SU-DHL-6 (cell line): ENCODE data around the gene UBE2E2.

Source experiments
- H2AFZ ChIP-seq: fragments of 200-600 bp; sonication (generic); 2 replicates; pipeline ENCODE4 v1.6.1; 2014; ENCODE audit warnings: low read depth, mild to moderate bottlenecking, moderate library complexity, mixed read lengths, antibody characterized with exemption, low read length; ENCODE audit not compliant: severe bottlenecking
- H3F3A ChIP-seq: fragments of 200-600 bp; shearing (Covaris generic); 2 replicates; pipeline ENCODE4 v1.6.0; 2016; ENCODE audit warnings: antibody characterized with exemption, mild to moderate bottlenecking; ENCODE audit not compliant: insufficient read depth
- H3K27ac ChIP-seq: fragments of 200-600 bp; sonication (generic); 2 replicates; pipeline ENCODE4 v1.5.1; 2016; ENCODE audit warnings: low read depth, mild to moderate bottlenecking, low read length, moderate library complexity, mixed read lengths
- H3K27me3 ChIP-seq: fragments of 200-600 bp; sonication (generic), shearing (Covaris generic); 2 replicates; pipeline ENCODE4 v1.6.0; 2014; ENCODE audit warnings: mild to moderate bottlenecking, low read length
- H3K36me3 ChIP-seq: fragments of 200-600 bp; sonication (generic); 2 replicates; pipeline ENCODE4 v1.6.1; 2014; ENCODE audit warnings: mild to moderate bottlenecking, low read length, mixed read lengths
- H3K4me2 ChIP-seq: fragments of 300-600, 200-600 bp; shearing (Covaris generic), sonication (generic); 2 replicates; pipeline ENCODE4 v1.6.0; 2014; ENCODE audit warnings: low read length, low read depth, mild to moderate bottlenecking; ENCODE audit not compliant: poor library complexity, severe bottlenecking
- H3K4me3 ChIP-seq: fragments of 200-600 bp; sonication (generic); 2 replicates; pipeline ENCODE4 v1.5.1; 2014; ENCODE audit warnings: antibody characterized with exemption, low read length, mild to moderate bottlenecking, mixed read lengths; ENCODE audit not compliant: insufficient read depth, poor library complexity, severe bottlenecking
- H3K79me2 ChIP-seq: fragments of 200-600 bp; sonication (generic); 2 replicates; pipeline ENCODE4 v1.6.1; 2014; ENCODE audit warnings: mild to moderate bottlenecking, low read length, moderate library complexity; ENCODE audit not compliant: insufficient read depth
- H3K9ac ChIP-seq: fragments of 200-600 bp; sonication (generic); 2 replicates; pipeline ENCODE4 v1.7.0; 2014; ENCODE audit warnings: mild to moderate bottlenecking, low read length
- H3K9me2 ChIP-seq: fragments of 200-600 bp; sonication (generic); replicated peaks from 2 replicates; pipeline ENCODE4 v1.6.1; 2014; ENCODE audit warnings: low read length; ENCODE audit not compliant: insufficient read depth
- H3K9me3 ChIP-seq: fragments of 200-600 bp; sonication (generic); 2 replicates; pipeline ENCODE4 v1.6.1; 2014; ENCODE audit warnings: low read length, mixed read lengths; ENCODE audit not compliant: insufficient read depth
- H4K20me1 ChIP-seq: fragments of 200-600 bp; sonication (generic); 2 replicates; pipeline ENCODE4 v1.6.1; 2014; ENCODE audit warnings: low read depth, mild to moderate bottlenecking, antibody characterized with exemption, low read length, moderate library complexity, mixed read lengths
- CTCF ChIP-seq: fragments of 200-600 bp; sonication (generic); IDR thresholded peaks from one replicate; pipeline ENCODE4 v1.5.1; 2017; ENCODE audit warnings: antibody characterized with exemption, mild to moderate bottlenecking, low read length, moderate library complexity; ENCODE audit not compliant: insufficient read depth, poor library complexity, severe bottlenecking
- EZH2phosphoT487 ChIP-seq: fragments of 200-600 bp; sonication (generic), shearing (Covaris generic); conservative IDR thresholded peaks from 2 replicates; pipeline ENCODE4 v1.6.1; 2018; ENCODE audit warnings: mild to moderate bottlenecking, antibody characterized with exemption, low read length, moderate library complexity, mixed read lengths

Gene UBE2E2

GRCh38 chr3:23244324-23245041, 41.4 kb downstream of the UBE2E2 start:
- H2AFZ ChIP-seq: no peak overlapping the region
- H3K79me2 ChIP-seq: peaks cover 4% of the 10 kb centered on the region; the same call in 1 of the 2 replicates
- H3K36me3 ChIP-seq: no peaks in the 10 kb centered on the region
- H3F3A ChIP-seq: no peaks in the 10 kb centered on the region
- H4K20me1 ChIP-seq: peaks cover 36% of the 10 kb centered on the region; the same call in 1 of the 2 replicates
- no peaks in the 10 kb centered on the region for H3K27me3 ChIP-seq
- no peak for TF ChIP-seq EZH2phosphoT487
- TF ChIP-seq CTCF: no peak
- H3K27ac ChIP-seq: no peak overlapping the region
- no peaks in the 10 kb centered on the region for H3K9me3 ChIP-seq
- H3K9me2 ChIP-seq: no peaks in the 10 kb centered on the region
- no peak overlapping the region for H3K9ac ChIP-seq
- H3K4me2 ChIP-seq: no peak overlapping the region
- no peak overlapping the region for H3K4me3 ChIP-seq

GRCh38 chr3:23246651-23247050, 43.5 kb downstream of the UBE2E2 start:
- no peak overlapping the region for H2AFZ ChIP-seq
- H3K79me2 ChIP-seq: peaks cover 16% of the 10 kb centered on the region
- 0 out of 2 replicates have a peak, but pooled peaks cover 3% of the 10 kb centered on the region for H3F3A ChIP-seq
- no peak overlapping the region for H3K4me2 ChIP-seq
- H3K9ac ChIP-seq: no peak overlapping the region
- no peak for TF ChIP-seq CTCF
- no peak for TF ChIP-seq EZH2phosphoT487
- peaks cover 28% of the 10 kb centered on the region; the same call in 1 of the 2 replicates for H4K20me1 ChIP-seq
- no peaks in the 10 kb centered on the region for H3K27me3 ChIP-seq
- H3K9me3 ChIP-seq: no peaks in the 10 kb centered on the region
- no peaks in the 10 kb centered on the region for H3K9me2 ChIP-seq
- no peaks in the 10 kb centered on the region for H3K36me3 ChIP-seq
- H3K27ac ChIP-seq: no peak overlapping the region
- no peak overlapping the region for H3K4me3 ChIP-seq

- H3K27me3 ChIP-seq: no peaks in the 10 kb centered on the region
- peaks cover 35% of the 10 kb centered on the region for H4K20me1 ChIP-seq
- no peak for TF ChIP-seq EZH2phosphoT487
- no peak for TF ChIP-seq CTCF
- H3K9me2 ChIP-seq: no peaks in the 10 kb centered on the region
- H3K4me2 ChIP-seq: no peak overlapping the region
- H3K9ac ChIP-seq: no peak overlapping the region
- no peaks in the 10 kb centered on the region for H3K9me3 ChIP-seq
- H3K4me3 ChIP-seq: no peak overlapping the region
- no peak overlapping the region for H3K27ac ChIP-seq
- no peaks in the 10 kb centered on the region for H3K36me3 ChIP-seq
- H3F3A ChIP-seq: 0 out of 2 replicates have a peak, but pooled peaks cover 3% of the 10 kb centered on the region
- H2AFZ ChIP-seq: no peak overlapping the region
- peaks cover 16% of the 10 kb centered on the region for H3K79me2 ChIP-seq
Measured at GRCh38 chr3:23248594-23249131, 45.5 kb downstream of the UBE2E2 start.
